Measurements from ENCODE around the gene LUC7L. TPM values are rescaled to one million over a fixed set of nuclear protein-coding genes. Genes with fewer than 3 reads are reported as not detected.
"Not testable (repeated sequence)": the region's sequence is repeated elsewhere in the genome, so short reads cannot be mapped to it uniquely, and the experiment has no call there.

LUC7L gene
- total RNA-seq, 2 experiments from 2014 or later: 61.9 to 65.3 TPM

- H3K4me1 Mint-ChIP-seq: no peaks in the 10 kb centered on the region
- no peaks in the 10 kb centered on the region for H3K36me3 Mint-ChIP-seq
- no peak overlapping the region for H3K27ac Mint-ChIP-seq
- peaks cover 51% of the 10 kb centered on the region for H3K27me3 Mint-ChIP-seq
- H3K9me3 Mint-ChIP-seq: no peaks in the 10 kb centered on the region
- no peak overlapping the region for H3K4me3 Mint-ChIP-seq
- DNase-seq: no peak
These were observed 68.5 kb downstream of the LUC7L start for GRCh38 chr16:160691-161190.

GRCh38 chr16:160242-160641 lies 69.0 kb downstream of the LUC7L start:
- H3K27me3 Mint-ChIP-seq: peaks cover 50% of the 10 kb centered on the region
- H3K36me3 Mint-ChIP-seq, H3K9me3 Mint-ChIP-seq, H3K4me3 Mint-ChIP-seq, H3K4me1 Mint-ChIP-seq, DNase-seq, H3K27ac Mint-ChIP-seq: not testable (repeated sequence)

- no peaks in the 10 kb centered on the region for H3K36me3 Mint-ChIP-seq
- no peak for DNase-seq
- no peak overlapping the region for H3K27ac Mint-ChIP-seq
- H3K4me3 Mint-ChIP-seq: no peak overlapping the region
- H3K9me3 Mint-ChIP-seq: no peaks in the 10 kb centered on the region
- H3K4me1 Mint-ChIP-seq: peaks cover 5% of the 10 kb centered on the region
- peaks cover 56% of the 10 kb centered on the region for H3K27me3 Mint-ChIP-seq
These were observed 70.0 kb downstream of the LUC7L start for GRCh38 chr16:159136-159849.

- DNase-seq: no peak
- Mint-ChIP-seq H3K9me3 (no peaks in the 10 kb centered on the region), H3K4me3 (peak overlapping the region; percentile 60), H3K27ac (no peak overlapping the region), H3K36me3 (no peaks in the 10 kb centered on the region), H3K4me1 (peaks cover 5% of the 10 kb centered on the region), H3K27me3 (peaks cover 52% of the 10 kb centered on the region)
These were observed 74.2 kb downstream of the LUC7L start for GRCh38 chr16:155031-155398.

- H3K4me1 Mint-ChIP-seq: peaks cover 5% of the 10 kb centered on the region
- no peak overlapping the region for H3K27ac Mint-ChIP-seq
- peaks cover 53% of the 10 kb centered on the region for H3K27me3 Mint-ChIP-seq
- peak; percentile 47 for DNase-seq
- no peaks in the 10 kb centered on the region for H3K9me3 Mint-ChIP-seq
- no peaks in the 10 kb centered on the region for H3K36me3 Mint-ChIP-seq
- H3K4me3 Mint-ChIP-seq: peak overlapping the region; percentile 60
These were observed 74.8 kb downstream of the LUC7L start for GRCh38 chr16:154217-155030.

- H3K36me3 Mint-ChIP-seq, H3K4me1 Mint-ChIP-seq, H3K4me3 Mint-ChIP-seq, H3K27ac Mint-ChIP-seq, DNase-seq, H3K9me3 Mint-ChIP-seq: not testable (repeated sequence)
- peaks cover 49% of the 10 kb centered on the region for H3K27me3 Mint-ChIP-seq
These were observed 75.6 kb downstream of the LUC7L start for GRCh38 chr16:153550-154216.

GRCh38 chr16:153129-153521 lies 76.1 kb downstream of the LUC7L start:
- H3K36me3 Mint-ChIP-seq, H3K27ac Mint-ChIP-seq, H3K4me3 Mint-ChIP-seq, H3K4me1 Mint-ChIP-seq, DNase-seq, H3K9me3 Mint-ChIP-seq: not testable (repeated sequence)
- peaks cover 46% of the 10 kb centered on the region for H3K27me3 Mint-ChIP-seq

GRCh38 chr16:152141-153128 lies 76.8 kb downstream of the LUC7L start, which contains the start of gene HBZ:
TSS of gene HBZ (plus strand) at chr16:152644. CDS start at chr16:152910, 266 bp downstream.
- H3K27ac Mint-ChIP-seq: no peak within 1 kb of the TSS
- H3K4me3 Mint-ChIP-seq: no peak within 1 kb of the TSS
- no peak for DNase-seq
- H3K36me3 Mint-ChIP-seq: no peaks in the 10 kb centered on the region
- H3K4me1 Mint-ChIP-seq: peaks cover 5% of the 10 kb centered on the region
- H3K27me3 Mint-ChIP-seq: peaks cover 41% of the 10 kb centered on the region
- no peaks in the 10 kb centered on the region for H3K9me3 Mint-ChIP-seq

GRCh38 chr16:149024-149660 lies 80.1 kb downstream of the LUC7L start:
- H3K4me1 Mint-ChIP-seq: no peaks in the 10 kb centered on the region
- DNase-seq: no peak
- no peak overlapping the region for H3K4me3 Mint-ChIP-seq
- H3K27ac Mint-ChIP-seq: no peak overlapping the region
- peaks cover 22% of the 10 kb centered on the region for H3K27me3 Mint-ChIP-seq
- no peaks in the 10 kb centered on the region for H3K36me3 Mint-ChIP-seq
- no peaks in the 10 kb centered on the region for H3K9me3 Mint-ChIP-seq

GRCh38 chr16:146646-147045 lies 82.6 kb downstream of the LUC7L start:
- H3K27me3 Mint-ChIP-seq: peaks cover 11% of the 10 kb centered on the region
- no peaks in the 10 kb centered on the region for H3K4me1 Mint-ChIP-seq
- H3K9me3 Mint-ChIP-seq: no peaks in the 10 kb centered on the region
- no peaks in the 10 kb centered on the region for H3K36me3 Mint-ChIP-seq
- H3K27ac Mint-ChIP-seq: no peak overlapping the region
- DNase-seq: no peak
- H3K4me3 Mint-ChIP-seq: no peak overlapping the region

GRCh38 chr16:144797-145252 lies 84.4 kb downstream of the LUC7L start:
- Mint-ChIP-seq H3K27ac (no peak overlapping the region), H3K36me3 (no peaks in the 10 kb centered on the region), H3K4me3 (no peak overlapping the region), H3K9me3 (no peaks in the 10 kb centered on the region), H3K27me3 (peaks cover 10% of the 10 kb centered on the region), H3K4me1 (no peaks in the 10 kb centered on the region)
- DNase-seq: no peak

- H3K36me3 Mint-ChIP-seq: no peaks in the 10 kb centered on the region
- no peaks in the 10 kb centered on the region for H3K4me1 Mint-ChIP-seq
- no peaks in the 10 kb centered on the region for H3K9me3 Mint-ChIP-seq
- H3K27me3 Mint-ChIP-seq: peaks cover 4% of the 10 kb centered on the region
- no peak overlapping the region for H3K4me3 Mint-ChIP-seq
- no peak for DNase-seq
- H3K27ac Mint-ChIP-seq: no peak overlapping the region
These were observed 85.8 kb downstream of the LUC7L start for GRCh38 chr16:143456-143855.

- Mint-ChIP-seq H3K36me3 (no peaks in the 10 kb centered on the region), H3K27ac (no peak overlapping the region), H3K4me1 (no peaks in the 10 kb centered on the region), H3K9me3 (no peaks in the 10 kb centered on the region), H3K27me3 (peaks cover 4% of the 10 kb centered on the region), H3K4me3 (no peak overlapping the region)
- DNase-seq: no peak
These were observed 86.2 kb downstream of the LUC7L start for GRCh38 chr16:143047-143446.
